ENCODE results near the gene OR8B2.
"Not testable (repeated sequence)": the region's sequence is repeated elsewhere in the genome, so short reads cannot be mapped to it uniquely, and the experiment has no call there.

The OR8B2 gene

GRCh38 chr11:124394408-124394807, 10.1 kb upstream of the OR8B2 start:
- H3K9me3 ChIP-seq (ENCODE audit: control insufficient read depth, low read depth, low read length): no peaks in the 10 kb centered on the region
- no peak overlapping the region for H3K9ac ChIP-seq (ENCODE audit: low read length)
- no peak overlapping the region for H3K27ac ChIP-seq (ENCODE audit: low read length)
- no peaks in the 10 kb centered on the region for H3K27me3 ChIP-seq (ENCODE audit: control insufficient read depth, insufficient read depth, low read length)
- no peaks in the 10 kb centered on the region for H3K36me3 ChIP-seq (ENCODE audit: control insufficient read depth, low read depth, low read length)
- no peak overlapping the region for H3K4me3 ChIP-seq (ENCODE audit: low read length)
- no peaks in the 10 kb centered on the region for H3K4me1 ChIP-seq (ENCODE audit: control insufficient read depth, low read depth, low read length)

GRCh38 chr11:124382857-124383256, 1.4 kb downstream of the OR8B2 start:
- not testable (repeated sequence) for H3K36me3 ChIP-seq (ENCODE audit: control insufficient read depth, low read depth, low read length)

GRCh38 chr11:124380585-124380984, 3.7 kb downstream of the OR8B2 start:
- no peaks in the 10 kb centered on the region for H3K9me3 ChIP-seq (ENCODE audit: control insufficient read depth, low read depth, low read length)
- H3K9ac ChIP-seq (ENCODE audit: low read length): no peak overlapping the region
- no peak overlapping the region for H3K27ac ChIP-seq (ENCODE audit: low read length)

More at GRCh38 chr11:124382857-124383256, 1.4 kb downstream of the OR8B2 start:
- H3K9me3 ChIP-seq (ENCODE audit: control insufficient read depth, low read depth, low read length); H3K4me1 ChIP-seq (ENCODE audit: control insufficient read depth, low read depth, low read length); H3K9ac ChIP-seq (ENCODE audit: low read length); H3K4me3 ChIP-seq (ENCODE audit: low read length); H3K27me3 ChIP-seq (ENCODE audit: control insufficient read depth, insufficient read depth, low read length); H3K27ac ChIP-seq (ENCODE audit: low read length): not testable (repeated sequence)

GRCh38 chr11:124376280-124376679, 8.0 kb downstream of the OR8B2 start:
- no peaks in the 10 kb centered on the region for H3K36me3 ChIP-seq (ENCODE audit: control insufficient read depth, low read depth, low read length)
- no peaks in the 10 kb centered on the region for H3K4me1 ChIP-seq (ENCODE audit: control insufficient read depth, low read depth, low read length)
- H3K9me3 ChIP-seq (ENCODE audit: control insufficient read depth, low read depth, low read length): no peaks in the 10 kb centered on the region
- H3K4me3 ChIP-seq (ENCODE audit: low read length): no peak overlapping the region
- H3K27me3 ChIP-seq (ENCODE audit: control insufficient read depth, insufficient read depth, low read length): no peaks in the 10 kb centered on the region
- H3K9ac ChIP-seq (ENCODE audit: low read length): no peak overlapping the region
- H3K27ac ChIP-seq (ENCODE audit: low read length): no peak overlapping the region

More at GRCh38 chr11:124380585-124380984, 3.7 kb downstream of the OR8B2 start:
- no peaks in the 10 kb centered on the region for H3K27me3 ChIP-seq (ENCODE audit: control insufficient read depth, insufficient read depth, low read length)
- no peak overlapping the region for H3K4me3 ChIP-seq (ENCODE audit: low read length)
- H3K4me1 ChIP-seq (ENCODE audit: control insufficient read depth, low read depth, low read length): no peaks in the 10 kb centered on the region
- H3K36me3 ChIP-seq (ENCODE audit: control insufficient read depth, low read depth, low read length): no peaks in the 10 kb centered on the region

- Histone ChIP-seq H3K27me3 (ENCODE audit: control insufficient read depth, insufficient read depth, low read length) (no peaks in the 10 kb centered on the region), H3K4me1 (ENCODE audit: control insufficient read depth, low read depth, low read length) (no peaks in the 10 kb centered on the region), H3K36me3 (ENCODE audit: control insufficient read depth, low read depth, low read length) (no peaks in the 10 kb centered on the region), H3K9me3 (ENCODE audit: control insufficient read depth, low read depth, low read length) (no peaks in the 10 kb centered on the region), H3K4me3 (ENCODE audit: low read length) (no peak overlapping the region), H3K27ac (ENCODE audit: low read length) (no peak overlapping the region), H3K9ac (ENCODE audit: low read length) (no peak overlapping the region)
Observed at GRCh38 chr11:124359566-124359965, 24.7 kb downstream of the OR8B2 start.

- H3K4me1 ChIP-seq (ENCODE audit: control insufficient read depth, low read depth, low read length): no peaks in the 10 kb centered on the region
- no peak overlapping the region for H3K4me3 ChIP-seq (ENCODE audit: low read length)
- H3K9me3 ChIP-seq (ENCODE audit: control insufficient read depth, low read depth, low read length): no peaks in the 10 kb centered on the region
- no peak overlapping the region for H3K9ac ChIP-seq (ENCODE audit: low read length)
- H3K27ac ChIP-seq (ENCODE audit: low read length): no peak overlapping the region
- no peaks in the 10 kb centered on the region for H3K27me3 ChIP-seq (ENCODE audit: control insufficient read depth, insufficient read depth, low read length)
- no peaks in the 10 kb centered on the region for H3K36me3 ChIP-seq (ENCODE audit: control insufficient read depth, low read depth, low read length)
Observed at GRCh38 chr11:124346311-124346955, 37.9 kb downstream of the OR8B2 start.

GRCh38 chr11:124344346-124344745, 40.0 kb downstream of the OR8B2 start:
- no peak overlapping the region for H3K27ac ChIP-seq (ENCODE audit: low read length)
- no peak overlapping the region for H3K9ac ChIP-seq (ENCODE audit: low read length)
- no peak overlapping the region for H3K4me3 ChIP-seq (ENCODE audit: low read length)
- H3K36me3 ChIP-seq (ENCODE audit: control insufficient read depth, low read depth, low read length): no peaks in the 10 kb centered on the region
- H3K4me1 ChIP-seq (ENCODE audit: control insufficient read depth, low read depth, low read length): no peaks in the 10 kb centered on the region
- no peaks in the 10 kb centered on the region for H3K27me3 ChIP-seq (ENCODE audit: control insufficient read depth, insufficient read depth, low read length)
- no peaks in the 10 kb centered on the region for H3K9me3 ChIP-seq (ENCODE audit: control insufficient read depth, low read depth, low read length)

GRCh38 chr11:124340142-124340447, 44.2 kb downstream of the OR8B2 start:
- Histone ChIP-seq H3K36me3 (ENCODE audit: control insufficient read depth, low read depth, low read length) (no peaks in the 10 kb centered on the region), H3K9me3 (ENCODE audit: control insufficient read depth, low read depth, low read length) (no peaks in the 10 kb centered on the region), H3K4me1 (ENCODE audit: control insufficient read depth, low read depth, low read length) (no peaks in the 10 kb centered on the region), H3K27me3 (ENCODE audit: control insufficient read depth, insufficient read depth, low read length) (no peaks in the 10 kb centered on the region), H3K9ac (ENCODE audit: low read length) (no peak overlapping the region), H3K27ac (ENCODE audit: low read length) (no peak overlapping the region), H3K4me3 (ENCODE audit: low read length) (no peak overlapping the region)

GRCh38 chr11:124339396-124340141, 44.7 kb downstream of the OR8B2 start:
- no peaks in the 10 kb centered on the region for H3K27me3 ChIP-seq (ENCODE audit: control insufficient read depth, insufficient read depth, low read length)
- H3K36me3 ChIP-seq (ENCODE audit: control insufficient read depth, low read depth, low read length): no peaks in the 10 kb centered on the region
- H3K4me1 ChIP-seq (ENCODE audit: control insufficient read depth, low read depth, low read length): no peaks in the 10 kb centered on the region
- H3K9me3 ChIP-seq (ENCODE audit: control insufficient read depth, low read depth, low read length): no peaks in the 10 kb centered on the region
- H3K27ac ChIP-seq (ENCODE audit: low read length): no peak overlapping the region
- H3K4me3 ChIP-seq (ENCODE audit: low read length): no peak overlapping the region
- no peak overlapping the region for H3K9ac ChIP-seq (ENCODE audit: low read length)
